ENCODE data around the gene C9orf152. TPM values are rescaled to one million over a fixed set of nuclear protein-coding genes. Genes with fewer than 3 reads are reported as not detected.
A peak's percentile ranks its signal among the peaks of the same experiment; 100 is the strongest.
"Not testable (repeated sequence)": the region's sequence is repeated elsewhere in the genome, so short reads cannot be mapped to it uniquely, and the experiment has no call there.

C9orf152 gene
- total and polyA plus RNA-seq, 4 donors, result 0.08 to 0.29 (median 0.20) TPM; not detected in 1

DNA sequence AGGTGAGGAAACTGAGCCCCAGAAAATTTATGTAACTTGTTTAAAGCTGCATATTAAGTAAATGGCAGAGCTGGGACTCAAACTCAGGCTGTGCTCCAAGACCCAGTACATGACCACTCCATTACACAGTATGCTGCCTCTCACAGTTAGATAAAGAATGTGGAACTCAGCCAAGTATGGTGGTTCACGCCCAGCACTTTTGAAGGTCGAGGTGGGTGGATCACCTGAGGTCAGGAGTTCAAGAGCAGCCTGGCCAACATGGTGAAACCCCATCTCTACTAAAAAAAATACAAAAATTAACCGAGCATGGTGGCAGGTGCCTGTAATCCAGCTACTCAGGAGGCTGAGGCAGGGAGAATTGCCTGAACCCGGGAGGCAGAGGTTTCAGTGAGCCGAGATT is 2.3 kb downstream of the C9orf152 start:
- not testable (repeated sequence) for H3K27me3 ChIP-seq (ENCODE audit: control insufficient read depth in 4 of 4, insufficient read depth in 4 of 4, low read length in 3 of 4); H3K27ac ChIP-seq (ENCODE audit: low read depth in 1 of 2, low read length in 2 of 2); H3K4me3 ChIP-seq (ENCODE audit: low read depth in 1 of 3, low read length in 3 of 3); DNase-seq (ENCODE audit: low spot score); H3K9ac ChIP-seq (ENCODE audit: low read depth in 1 of 2, low read length in 2 of 2); H3K9me3 ChIP-seq (ENCODE audit: control insufficient read depth in 4 of 4, low read length in 3 of 4); H3K36me3 ChIP-seq (ENCODE audit: control insufficient read depth in 4 of 4, insufficient read depth in 3 of 4, low read depth in 1 of 4, low read length in 3 of 4)
- peak; percentile 18 to 41 for TF ChIP-seq HNF4A (conservative IDR thresholded peaks at IDR 0.05)
- TF ChIP-seq RXRA (IDR thresholded peaks at IDR 0.05), result peak; percentile 41 to 59
- peaks cover 0 to 13% (median 1%) of the 10 kb centered on the region in 4 donors for H3K4me1 ChIP-seq (ENCODE audit: control insufficient read depth in 4 of 4, insufficient read depth in 4 of 4, low read length in 3 of 4)
- WGBS, result 46% methylated on average over 5 of the region's 5 CpGs

DNA sequence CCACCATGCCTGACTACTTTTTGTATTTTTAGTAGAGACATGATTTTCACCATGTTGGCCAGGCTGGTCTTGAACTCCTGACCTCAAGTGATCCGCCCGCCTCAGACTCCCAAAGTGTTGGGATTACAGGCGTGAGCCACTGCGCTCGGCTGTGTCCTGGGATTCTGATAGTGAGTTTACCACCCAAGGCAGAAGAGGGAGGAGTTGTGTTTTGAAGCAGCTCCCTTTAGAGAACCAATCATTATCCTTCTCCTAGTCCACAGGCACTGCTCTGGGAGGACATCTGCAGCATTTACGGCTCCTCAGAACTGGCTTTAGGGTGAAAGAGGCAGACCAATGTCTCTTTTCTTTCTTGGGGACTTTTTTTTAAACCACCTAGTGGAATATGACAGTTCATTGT is 5.7 kb downstream of the C9orf152 start:
- H3K27ac ChIP-seq (ENCODE audit: low read depth in 1 of 2, low read length in 2 of 2), result no peak overlapping the region
- no peak overlapping the region for H3K9ac ChIP-seq (ENCODE audit: low read depth in 1 of 2, low read length in 2 of 2)
- DNase-seq (ENCODE audit: low spot score), result no peak
- no peak for TF ChIP-seq RAD21 (IDR thresholded peaks at IDR 0.05)
- TF ChIP-seq, protein P1, sequence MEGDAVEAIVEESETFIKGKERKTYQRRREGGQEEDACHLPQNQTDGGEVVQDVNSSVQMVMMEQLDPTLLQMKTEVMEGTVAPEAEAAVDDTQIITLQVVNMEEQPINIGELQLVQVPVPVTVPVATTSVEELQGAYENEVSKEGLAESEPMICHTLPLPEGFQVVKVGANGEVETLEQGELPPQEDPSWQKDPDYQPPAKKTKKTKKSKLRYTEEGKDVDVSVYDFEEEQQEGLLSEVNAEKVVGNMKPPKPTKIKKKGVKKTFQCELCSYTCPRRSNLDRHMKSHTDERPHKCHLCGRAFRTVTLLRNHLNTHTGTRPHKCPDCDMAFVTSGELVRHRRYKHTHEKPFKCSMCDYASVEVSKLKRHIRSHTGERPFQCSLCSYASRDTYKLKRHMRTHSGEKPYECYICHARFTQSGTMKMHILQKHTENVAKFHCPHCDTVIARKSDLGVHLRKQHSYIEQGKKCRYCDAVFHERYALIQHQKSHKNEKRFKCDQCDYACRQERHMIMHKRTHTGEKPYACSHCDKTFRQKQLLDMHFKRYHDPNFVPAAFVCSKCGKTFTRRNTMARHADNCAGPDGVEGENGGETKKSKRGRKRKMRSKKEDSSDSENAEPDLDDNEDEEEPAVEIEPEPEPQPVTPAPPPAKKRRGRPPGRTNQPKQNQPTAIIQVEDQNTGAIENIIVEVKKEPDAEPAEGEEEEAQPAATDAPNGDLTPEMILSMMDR (IDR thresholded peaks at IDR 0.05; ENCODE audit: low read depth, low read length, missing input control), result no peak
- TF ChIP-seq YY1 (IDR thresholded peaks at IDR 0.05), result no peak
- no peak for TF ChIP-seq TAF1 (conservative IDR thresholded peaks at IDR 0.05)
- TF ChIP-seq, protein P2, sequence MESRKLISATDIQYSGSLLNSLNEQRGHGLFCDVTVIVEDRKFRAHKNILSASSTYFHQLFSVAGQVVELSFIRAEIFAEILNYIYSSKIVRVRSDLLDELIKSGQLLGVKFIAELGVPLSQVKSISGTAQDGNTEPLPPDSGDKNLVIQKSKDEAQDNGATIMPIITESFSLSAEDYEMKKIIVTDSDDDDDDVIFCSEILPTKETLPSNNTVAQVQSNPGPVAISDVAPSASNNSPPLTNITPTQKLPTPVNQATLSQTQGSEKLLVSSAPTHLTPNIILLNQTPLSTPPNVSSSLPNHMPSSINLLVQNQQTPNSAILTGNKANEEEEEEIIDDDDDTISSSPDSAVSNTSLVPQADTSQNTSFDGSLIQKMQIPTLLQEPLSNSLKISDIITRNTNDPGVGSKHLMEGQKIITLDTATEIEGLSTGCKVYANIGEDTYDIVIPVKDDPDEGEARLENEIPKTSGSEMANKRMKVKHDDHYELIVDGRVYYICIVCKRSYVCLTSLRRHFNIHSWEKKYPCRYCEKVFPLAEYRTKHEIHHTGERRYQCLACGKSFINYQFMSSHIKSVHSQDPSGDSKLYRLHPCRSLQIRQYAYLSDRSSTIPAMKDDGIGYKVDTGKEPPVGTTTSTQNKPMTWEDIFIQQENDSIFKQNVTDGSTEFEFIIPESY (IDR thresholded peaks at IDR 0.05), result no peak
- no peak for TF ChIP-seq SP1 (IDR thresholded peaks at IDR 0.05)
- no peak for TF ChIP-seq HNF4A (conservative IDR thresholded peaks at IDR 0.05)
- TF ChIP-seq EGR1 (IDR thresholded peaks at IDR 0.05; ENCODE audit: low read depth in 2 of 2), result no peak
- TF ChIP-seq, protein P3, sequence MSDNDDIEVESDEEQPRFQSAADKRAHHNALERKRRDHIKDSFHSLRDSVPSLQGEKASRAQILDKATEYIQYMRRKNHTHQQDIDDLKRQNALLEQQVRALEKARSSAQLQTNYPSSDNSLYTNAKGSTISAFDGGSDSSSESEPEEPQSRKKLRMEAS (IDR thresholded peaks at IDR 0.05), result no peak
- TF ChIP-seq, protein P4, sequence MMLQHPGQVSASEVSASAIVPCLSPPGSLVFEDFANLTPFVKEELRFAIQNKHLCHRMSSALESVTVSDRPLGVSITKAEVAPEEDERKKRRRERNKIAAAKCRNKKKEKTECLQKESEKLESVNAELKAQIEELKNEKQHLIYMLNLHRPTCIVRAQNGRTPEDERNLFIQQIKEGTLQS (IDR thresholded peaks at IDR 0.05), result no peak
- no peak for TF ChIP-seq GABPA (IDR thresholded peaks at IDR 0.05 in 1 of 2, conservative IDR thresholded peaks at IDR 0.05 in 1 of 2)
- H3K27me3 ChIP-seq (ENCODE audit: control insufficient read depth in 4 of 4, insufficient read depth in 4 of 4, low read length in 3 of 4), result no peaks in the 10 kb centered on the region
- WGBS, result 88% methylated on average over 6 of the region's 6 CpGs
- H3K4me1 ChIP-seq (ENCODE audit: control insufficient read depth in 4 of 4, insufficient read depth in 4 of 4, low read length in 3 of 4), result peaks cover 5 to 19% (median 10%) of the 10 kb centered on the region in 4 donors
- H3K36me3 ChIP-seq (ENCODE audit: control insufficient read depth in 4 of 4, insufficient read depth in 3 of 4, low read depth in 1 of 4, low read length in 3 of 4), result no peaks in the 10 kb centered on the region
- no peaks in the 10 kb centered on the region for H3K9me3 ChIP-seq (ENCODE audit: control insufficient read depth in 4 of 4, low read length in 3 of 4)
- no peak overlapping the region for H3K4me3 ChIP-seq (ENCODE audit: low read depth in 1 of 3, low read length in 3 of 3)

DNA sequence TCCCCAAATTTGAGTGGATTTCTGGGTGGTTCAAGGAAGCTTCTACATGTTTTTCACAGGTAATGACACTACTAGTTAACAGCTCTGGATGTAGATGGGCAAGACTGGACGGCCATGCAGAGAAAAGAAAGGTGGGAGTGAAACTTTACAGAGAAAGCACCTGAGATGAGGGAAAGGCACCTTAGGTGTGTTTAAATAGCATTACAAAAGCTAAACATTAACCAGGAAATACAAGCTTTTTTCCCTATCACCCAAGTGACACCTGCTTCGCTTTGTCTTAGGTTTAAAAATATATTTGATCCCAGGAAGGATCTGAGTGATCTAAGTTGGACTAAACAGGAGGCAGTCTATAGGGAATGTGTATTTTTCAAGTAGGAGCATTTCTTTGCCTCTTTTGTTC is 8.3 kb downstream of the C9orf152 start:
- no peak overlapping the region for H3K9ac ChIP-seq (ENCODE audit: low read depth in 1 of 2, low read length in 2 of 2)
- 65% methylated on average over 2 of the region's 2 CpGs for WGBS
- TF ChIP-seq GABPA (IDR thresholded peaks at IDR 0.05 in 1 of 2, conservative IDR thresholded peaks at IDR 0.05 in 1 of 2), result no peak
- TF ChIP-seq, protein P1 (IDR thresholded peaks at IDR 0.05; ENCODE audit: low read depth, low read length, missing input control), result no peak
- peaks cover 6 to 18% (median 13%) of the 10 kb centered on the region in 4 donors for H3K4me1 ChIP-seq (ENCODE audit: control insufficient read depth in 4 of 4, insufficient read depth in 4 of 4, low read length in 3 of 4)
- no peak overlapping the region for H3K27ac ChIP-seq (ENCODE audit: low read depth in 1 of 2, low read length in 2 of 2)
- no peaks in the 10 kb centered on the region for H3K36me3 ChIP-seq (ENCODE audit: control insufficient read depth in 4 of 4, insufficient read depth in 3 of 4, low read depth in 1 of 4, low read length in 3 of 4)
- no peak overlapping the region for H3K4me3 ChIP-seq (ENCODE audit: low read depth in 1 of 3, low read length in 3 of 3)
- no peaks in the 10 kb centered on the region for H3K9me3 ChIP-seq (ENCODE audit: control insufficient read depth in 4 of 4, low read length in 3 of 4)
- DNase-seq (ENCODE audit: low spot score), result no peak
- H3K27me3 ChIP-seq (ENCODE audit: control insufficient read depth in 4 of 4, insufficient read depth in 4 of 4, low read length in 3 of 4), result no peaks in the 10 kb centered on the region
